Activated CD8-positive, alpha-beta T cell treated with anti-CD3 and anti-CD28 coated beads for 36 hours (primary cell): Measurements from ENCODE around the gene HMOX2. TPM values are rescaled to one million over a fixed set of nuclear protein-coding genes. Genes with fewer than 3 reads are reported as not detected.
A peak's percentile ranks its signal among the peaks of the same experiment; 100 is the strongest.

Experiments
- ATAC-seq: fragments of 200-7000 bp; cut with Tn5 transposase; one replicate; pipeline ENCODE4 v1.10.0; 2021; ENCODE audit warnings: mild to moderate bottlenecking, moderate library complexity
- CTCF ChIA-PET: fragments of 350-600 bp; sonication (Branson Sonifier 250); formaldehyde crosslinking; loops from one replicate; lab custom pipeline; 2021; ENCODE audit warnings: antibody characterized with exemption; lab: Charles Lee
- POLR2A ChIA-PET: fragments of 350-600 bp; sonication (Branson Sonifier 250); formaldehyde crosslinking; loops from one replicate; lab custom pipeline; 2021; ENCODE audit warnings: antibody characterized with exemption; lab: Charles Lee
- DNase-seq: peaks from one replicate; pipeline ENCODE4 v3.0.0-alpha.2; 2020
- H3K27ac Mint-ChIP-seq: one replicate; pipeline ENCODE4 v1.8.0; 2021; ENCODE audit warnings: mild to moderate bottlenecking, mixed read lengths
- H3K27me3 Mint-ChIP-seq: one replicate; pipeline ENCODE4 v1.8.0; 2021; ENCODE audit warnings: mixed read lengths
- H3K36me3 Mint-ChIP-seq: one replicate; pipeline ENCODE4 v1.8.0; 2021; ENCODE audit warnings: low read depth, mixed read lengths
- H3K4me1 Mint-ChIP-seq: one replicate; pipeline ENCODE4 v1.8.0; 2021; ENCODE audit warnings: low read depth, mixed read lengths
- H3K4me3 Mint-ChIP-seq: one replicate; pipeline ENCODE4 v1.8.0; 2021; ENCODE audit warnings: mild to moderate bottlenecking, moderate library complexity, mixed read lengths
- H3K9me3 Mint-ChIP-seq: one replicate; pipeline ENCODE4 v1.8.0; 2021; ENCODE audit warnings: mixed read lengths
- CTCF ChIP-seq: fragments of 200-600 bp; IDR thresholded peaks from one replicate; pipeline ENCODE4 v1.8.0; 2022; ENCODE audit warnings: antibody characterized with exemption, mild to moderate bottlenecking
- intact Hi-C: fragments of 100-400 bp; cut with micrococcal nuclease; formaldehyde crosslinking; loops from one replicate; pipeline ENCODE4 v1.10.0; 2022
- total RNA-seq, 2 experiments: library from RNA; stranded (reverse); gene quantifications; one replicate each; pipeline ENCODE4 v1.2.3, GENCODE V29; 2021

Gene HMOX2
- total RNA-seq, 2 experiments from 2014 or later, result 64.7 to 65.4 TPM

GRCh38 chr16:4494746-4495490, 18.7 kb downstream of the HMOX2 start:
- DNase-seq, result no peak
- no peak for ATAC-seq
- H3K9me3 Mint-ChIP-seq, result no peaks in the 10 kb centered on the region
- H3K27me3 Mint-ChIP-seq, result no peaks in the 10 kb centered on the region
- CTCF ChIA-PET, result interaction anchor here (0.9 to 1.5 kb wide), 2 partner anchors 12 to 16 kb away, joined by 3 to 5 read pairs; no protein-coding TSS in a partner anchor
- intact Hi-C loops, result no loop called here
- POLR2A ChIA-PET, result interaction anchor here (1.3 kb wide), 1 partner anchor 31 kb away, joined by 3 read pairs; no protein-coding TSS in a partner anchor
- H3K36me3 Mint-ChIP-seq, result peaks cover 40% of the 10 kb centered on the region
- no peak for TF ChIP-seq CTCF
- H3K4me1 Mint-ChIP-seq, result peaks cover 82% of the 10 kb centered on the region
- no peak overlapping the region for H3K4me3 Mint-ChIP-seq
- peak overlapping the region; percentile 46 for H3K27ac Mint-ChIP-seq

GRCh38 chr16:4495766-4496165, 19.6 kb downstream of the HMOX2 start:
- no peak overlapping the region for H3K4me3 Mint-ChIP-seq
- intact Hi-C loops, result no loop called here
- ChIA-PET POLR2A (no interaction called here), CTCF (interaction anchor here (1.5 to 1.7 kb wide), 2 partner anchors 11 kb away, joined by 4 to 5 read pairs; no protein-coding TSS in a partner anchor)
- peaks cover 37% of the 10 kb centered on the region for H3K36me3 Mint-ChIP-seq
- H3K4me1 Mint-ChIP-seq, result peaks cover 79% of the 10 kb centered on the region
- H3K9me3 Mint-ChIP-seq, result no peaks in the 10 kb centered on the region
- DNase-seq (no peak), ATAC-seq (no peak)
- no peak for TF ChIP-seq CTCF
- peak overlapping the region; percentile 58 for H3K27ac Mint-ChIP-seq
- no peaks in the 10 kb centered on the region for H3K27me3 Mint-ChIP-seq

GRCh38 chr16:4496305-4496704, 20.1 kb downstream of the HMOX2 start:
- peak overlapping the region; percentile 58 for H3K27ac Mint-ChIP-seq
- H3K4me1 Mint-ChIP-seq, result peaks cover 79% of the 10 kb centered on the region
- POLR2A ChIA-PET, result no interaction called here
- H3K27me3 Mint-ChIP-seq, result no peaks in the 10 kb centered on the region
- intact Hi-C loops, result no loop called here
- ATAC-seq (peak; percentile 62), DNase-seq (no peak)
- TF ChIP-seq CTCF, result no peak
- no peaks in the 10 kb centered on the region for H3K9me3 Mint-ChIP-seq
- CTCF ChIA-PET, result interaction anchor here (1.1 to 1.7 kb wide), 2 partner anchors 11 to 18 kb away, joined by 3 to 4 read pairs; no protein-coding TSS in a partner anchor
- no peak overlapping the region for H3K4me3 Mint-ChIP-seq
- peaks cover 34% of the 10 kb centered on the region for H3K36me3 Mint-ChIP-seq

- H3K4me3 Mint-ChIP-seq, result no peak overlapping the region
- ChIA-PET CTCF (interaction anchor here (1.0 to 3.0 kb wide), 6 partner anchors 8 to 227 kb away, joined by 3 to 12 read pairs (median 4); no protein-coding TSS in a partner anchor), POLR2A (interaction anchor here (1.4 to 1.9 kb wide), 3 partner anchors 9 to 16 kb away, joined by 4 to 7 read pairs (median 4); no protein-coding TSS in a partner anchor)
- ATAC-seq (no peak), DNase-seq (no peak)
- H3K36me3 Mint-ChIP-seq, result peaks cover 29% of the 10 kb centered on the region
- intact Hi-C loops, result no loop called here
- H3K4me1 Mint-ChIP-seq, result peaks cover 82% of the 10 kb centered on the region
- TF ChIP-seq CTCF, result no peak
- H3K9me3 Mint-ChIP-seq, result no peaks in the 10 kb centered on the region
- H3K27me3 Mint-ChIP-seq, result no peaks in the 10 kb centered on the region
- H3K27ac Mint-ChIP-seq, result no peak overlapping the region
These were observed 22.5 kb downstream of the HMOX2 start for GRCh38 chr16:4498546-4499195.
